DMS153 (cell line): ENCODE data around the gene ADAMTS2.

Experiments
- DNase-seq: peaks from one replicate; lab custom pipeline; 2025; lab: John Stamatoyannopoulos, UW

ADAMTS2 gene

GRCh38 chr5:179343719-179344430, 1.4 kb downstream of the ADAMTS2 start:
- DNase-seq = no peak

- no peak for DNase-seq
Observed at GRCh38 chr5:179343021-179343718, 2.1 kb downstream of the ADAMTS2 start.

GRCh38 chr5:179342577-179342976, 2.7 kb downstream of the ADAMTS2 start:
- DNase-seq = no peak

- DNase-seq = no peak
Observed at GRCh38 chr5:179340465-179340864, 4.8 kb downstream of the ADAMTS2 start.

- no peak for DNase-seq
Observed at GRCh38 chr5:179339996-179340395, 5.3 kb downstream of the ADAMTS2 start.

- DNase-seq = no peak
Observed at GRCh38 chr5:179339081-179339480, 6.2 kb downstream of the ADAMTS2 start.

GRCh38 chr5:179337796-179338676, 7.2 kb downstream of the ADAMTS2 start:
- DNase-seq = no peak

- DNase-seq = no peak
Observed at GRCh38 chr5:179336871-179337795, 8.1 kb downstream of the ADAMTS2 start.

GRCh38 chr5:179336126-179336870, 9.0 kb downstream of the ADAMTS2 start:
- no peak for DNase-seq

- no peak for DNase-seq
Observed at GRCh38 chr5:179333796-179334761, 11.2 kb downstream of the ADAMTS2 start.

- DNase-seq = no peak
Observed at GRCh38 chr5:179332741-179333290, 12.4 kb downstream of the ADAMTS2 start.

- no peak for DNase-seq
Observed at GRCh38 chr5:179331591-179332375, 13.5 kb downstream of the ADAMTS2 start.

GRCh38 chr5:179330186-179330900, 14.9 kb downstream of the ADAMTS2 start:
- no peak for DNase-seq

GRCh38 chr5:179328291-179328690, 17.0 kb downstream of the ADAMTS2 start:
- no peak for DNase-seq

GRCh38 chr5:179327021-179327735, 18.1 kb downstream of the ADAMTS2 start:
- DNase-seq = no peak

GRCh38 chr5:179326122-179326927, 18.9 kb downstream of the ADAMTS2 start:
- no peak for DNase-seq
